ENCODE data around the gene ZDHHC13.

ZDHHC13 gene

GRCh38 chr11:19173004-19173689 is 56.2 kb downstream of the ZDHHC13 start:
- no peak for DNase-seq

- no peak for DNase-seq
These were observed 57.1 kb downstream of the ZDHHC13 start for GRCh38 chr11:19173964-19174638.

GRCh38 chr11:19176629-19177186 is 59.7 kb downstream of the ZDHHC13 start:
- DNase-seq, result no peak

GRCh38 chr11:19181531-19182261 is 64.7 kb downstream of the ZDHHC13 start:
- no peak for DNase-seq

- DNase-seq, result no peak
These were observed 66.7 kb downstream of the ZDHHC13 start for GRCh38 chr11:19183646-19184045.

- no peak for DNase-seq
These were observed 68.1 kb downstream of the ZDHHC13 start for GRCh38 chr11:19185036-19185435.

GRCh38 chr11:19185516-19186052 is 68.6 kb downstream of the ZDHHC13 start:
- no peak for DNase-seq

- DNase-seq, result no peak
These were observed 70.3 kb downstream of the ZDHHC13 start for GRCh38 chr11:19187114-19187832.

- no peak for DNase-seq
These were observed 70.9 kb downstream of the ZDHHC13 start for GRCh38 chr11:19187833-19188258.

- no peak for DNase-seq
These were observed 74.7 kb downstream of the ZDHHC13 start for GRCh38 chr11:19191530-19192169.

- no peak for DNase-seq
These were observed 76.9 kb downstream of the ZDHHC13 start for GRCh38 chr11:19193916-19194315.

GRCh38 chr11:19194620-19195308 is 77.8 kb downstream of the ZDHHC13 start:
- no peak for DNase-seq

- DNase-seq, result no peak
These were observed 79.5 kb downstream of the ZDHHC13 start for GRCh38 chr11:19196432-19196831.

GRCh38 chr11:19199048-19199447 is 82.1 kb downstream of the ZDHHC13 start:
- DNase-seq, result no peak

- DNase-seq, result no peak
These were observed 82.8 kb downstream of the ZDHHC13 start for GRCh38 chr11:19199771-19200170.

GRCh38 chr11:19200410-19201201 is 83.6 kb downstream of the ZDHHC13 start:
- DNase-seq, result no peak

GRCh38 chr11:19201737-19202605 is 85.0 kb downstream of the ZDHHC13 start, which contains the start of gene CSRP3:
Gene CSRP3 (minus strand): TSS chr11:19201983. CDS start chr11:19192448, 9,535 bp downstream.
- DNase-seq, result no peak

GRCh38 chr11:19204836-19205235 is 87.9 kb downstream of the ZDHHC13 start:
- no peak for DNase-seq

- DNase-seq, result no peak
These were observed 91.2 kb downstream of the ZDHHC13 start for GRCh38 chr11:19208181-19208580.

Measured in activated gamma-delta T cell treated with Interleukin-2 at 50 U/mL for 16 hours (primary cell).